Posterior vena cava (tissue), 2 donors: Measurements from ENCODE around the gene KLK5. TPM values are rescaled to one million over a fixed set of nuclear protein-coding genes. Genes with fewer than 3 reads are reported as not detected.

Experiments
- DNase-seq: peaks from one replicate; pipeline ENCODE4 v3.0.0-alpha.2; 2020; ENCODE audit warnings: low spot score
- intact Hi-C, 2 donors: fragments of 100-400 bp; cut with DNase I; formaldehyde crosslinking; loops; one replicate each; pipeline versions ENCODE4 v1.14.1 to v1.14.2; 2022 to 2023
- total RNA-seq, 2 donors: library from RNA; stranded (reverse); fragmentation: NEBNext Ultra II Directional; extraction: Animal tissue kit (Norgen Biotek cat#: 25700); gene quantifications; one replicate each; pipeline ENCODE4 v1.2.1, GENCODE V29; 2021
- donor health status: DM: yes; HTN: yes; CAD: no.
- donor health status: DM: yes; HTN: yes; CAD: no.

Gene KLK5
- total RNA-seq, 2 donors from 2014 or later, result not detected

DNA sequence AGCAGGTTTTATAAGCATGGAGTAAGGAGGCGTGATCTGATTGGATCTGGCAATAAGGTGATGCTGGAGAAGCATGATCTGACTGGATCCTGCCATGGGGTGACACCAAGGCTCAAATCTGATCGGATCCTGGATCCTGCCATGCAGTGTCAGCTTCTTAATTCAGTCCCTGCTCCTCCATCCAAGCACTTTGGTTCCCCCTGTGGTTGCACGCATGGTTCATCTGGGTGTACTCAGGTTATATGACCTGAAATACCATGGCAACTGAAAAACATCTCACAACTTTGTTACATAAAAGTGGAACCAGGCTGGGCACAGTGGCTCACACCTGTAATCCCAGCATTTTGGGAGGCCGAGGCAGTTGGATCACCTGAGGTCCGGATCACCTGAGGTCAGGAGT lies 24.0 kb downstream of the KLK5 start:
- DNase-seq, result no peak

DNA sequence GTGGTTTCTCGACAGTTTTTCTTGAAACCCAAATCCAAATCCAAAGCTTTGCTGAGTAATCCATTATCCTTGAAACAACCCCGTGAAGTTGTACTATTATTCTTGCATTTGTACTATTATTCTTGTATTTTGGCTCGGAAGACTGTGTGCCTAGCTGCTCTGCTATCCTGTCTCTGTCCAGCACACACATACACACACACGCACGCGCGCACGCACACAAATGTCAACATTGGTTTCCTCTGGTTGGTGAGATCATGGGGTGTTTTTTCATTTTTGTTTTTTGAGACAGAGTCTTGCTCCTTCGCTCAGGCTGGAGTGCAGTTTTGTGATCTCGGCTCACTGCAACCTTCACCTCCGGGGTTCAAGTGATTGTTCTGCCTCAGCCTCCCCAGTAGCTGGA lies 26.7 kb downstream of the KLK5 start:
- no peak for DNase-seq
- intact Hi-C loops, result no loop called here

More for the DNA sequence above, 24.0 kb downstream of the KLK5 start:
- intact Hi-C loops, result no loop called here

DNA sequence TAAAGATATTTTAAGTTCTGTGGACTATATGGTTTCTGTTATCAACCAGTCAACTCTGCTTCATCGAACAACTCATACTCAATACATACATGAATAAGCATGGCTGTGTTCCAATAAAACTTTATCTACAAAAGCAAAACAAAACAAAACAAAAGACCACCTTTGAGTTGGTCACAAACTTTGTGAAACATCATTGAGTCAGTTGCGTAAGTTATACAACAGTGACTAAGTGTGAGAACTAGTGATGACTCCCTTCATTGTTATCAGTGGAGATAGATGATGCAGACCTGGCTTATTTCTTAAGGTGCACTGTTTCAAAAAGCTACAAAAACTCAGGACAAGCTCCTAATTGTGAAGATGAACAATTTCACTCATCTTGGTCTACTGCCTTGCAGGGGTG lies 27.1 kb downstream of the KLK5 start:
- DNase-seq, result no peak
- intact Hi-C loops, result no loop called here

DNA sequence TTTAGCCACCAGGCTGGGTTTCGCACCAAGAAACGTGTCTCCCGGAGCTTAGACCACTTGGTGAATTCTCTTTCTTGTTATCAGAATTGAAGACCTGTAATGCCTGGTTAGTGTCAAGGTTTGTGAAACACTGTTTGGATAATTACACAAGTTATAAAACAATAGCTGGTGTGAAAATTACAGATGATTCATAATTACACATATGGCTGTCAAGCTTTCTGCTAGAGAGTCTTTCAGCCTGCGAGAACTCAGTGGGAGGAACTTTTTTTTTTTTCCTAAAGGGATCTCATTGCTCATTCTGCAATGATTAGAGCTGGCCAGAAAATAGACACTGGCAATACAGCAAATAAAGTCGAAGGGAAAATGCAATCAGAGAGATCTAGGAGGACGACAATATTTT lies 28.3 kb downstream of the KLK5 start:
- intact Hi-C loops, result no loop called here
- DNase-seq, result no peak

DNA sequence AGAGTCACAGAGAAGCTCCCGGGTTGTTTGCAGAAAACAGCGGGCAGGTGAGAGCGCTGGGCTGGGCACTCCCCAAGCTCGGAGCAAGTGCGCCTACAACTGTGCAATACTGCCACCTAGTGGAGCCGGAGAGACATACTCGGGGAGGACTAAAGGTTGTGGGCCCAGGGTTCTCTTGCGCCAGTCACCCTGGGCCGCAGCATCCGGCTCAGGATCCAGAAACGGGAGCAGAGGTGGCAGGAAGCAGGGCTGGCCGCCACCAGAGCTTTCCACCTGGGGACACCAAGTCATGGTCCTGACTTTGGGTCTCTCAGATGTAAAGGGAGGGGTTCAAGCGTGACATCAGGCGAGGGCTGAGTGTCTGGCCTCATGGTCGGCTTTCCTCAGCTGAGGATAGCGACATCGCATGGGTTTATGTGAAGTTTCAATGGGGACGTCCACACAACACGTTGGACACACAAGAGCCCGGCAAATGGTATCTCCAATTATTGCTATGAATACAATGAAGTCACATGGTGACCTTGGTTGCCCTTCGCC lies 30.5 kb downstream of the KLK5 start:
- intact Hi-C loops, result no loop called here
- DNase-seq, result peak; percentile 82

DNA sequence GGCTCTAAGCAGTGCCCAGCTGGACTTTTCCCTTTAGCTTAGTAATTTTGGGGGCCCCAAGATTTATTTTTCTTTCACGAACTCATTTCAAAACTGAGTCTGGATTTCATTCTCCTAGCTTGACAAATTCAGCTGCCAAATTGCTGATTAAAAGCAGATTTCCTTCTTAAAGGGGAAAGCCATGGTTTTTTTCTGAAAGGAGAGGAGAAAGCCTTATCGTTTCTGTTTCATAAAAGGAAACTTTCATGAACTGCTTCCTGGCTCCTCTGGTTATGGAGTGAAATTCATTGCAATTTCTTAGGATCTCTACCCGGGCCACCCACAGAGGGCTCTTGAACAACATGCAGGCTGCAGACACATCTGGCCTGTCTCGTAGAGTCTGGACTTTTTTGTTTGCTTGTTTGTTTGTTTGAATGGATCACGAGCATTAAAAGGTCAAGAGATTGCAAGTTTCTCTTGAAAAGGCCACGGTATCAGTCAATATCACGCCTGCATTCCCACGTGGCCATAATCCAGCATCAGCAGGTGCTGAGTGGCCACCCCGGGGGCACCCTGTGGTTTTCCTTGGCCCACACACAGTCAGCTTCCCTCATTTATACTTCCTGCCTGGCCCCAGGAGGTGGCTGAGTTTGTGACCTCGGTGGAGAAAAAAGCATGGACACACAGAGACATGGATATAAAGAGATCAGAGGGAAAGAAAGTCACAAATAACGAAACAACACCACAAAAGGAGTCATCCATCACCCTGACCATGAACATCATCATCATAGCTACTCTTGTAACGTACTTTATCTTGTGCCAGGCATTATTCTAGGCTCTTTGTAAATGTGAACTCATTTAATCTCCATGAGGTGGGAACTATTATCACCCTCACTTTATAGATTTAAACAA lies 31.2 kb downstream of the KLK5 start:
- intact Hi-C loops, result no loop called here
- no peak for DNase-seq

DNA sequence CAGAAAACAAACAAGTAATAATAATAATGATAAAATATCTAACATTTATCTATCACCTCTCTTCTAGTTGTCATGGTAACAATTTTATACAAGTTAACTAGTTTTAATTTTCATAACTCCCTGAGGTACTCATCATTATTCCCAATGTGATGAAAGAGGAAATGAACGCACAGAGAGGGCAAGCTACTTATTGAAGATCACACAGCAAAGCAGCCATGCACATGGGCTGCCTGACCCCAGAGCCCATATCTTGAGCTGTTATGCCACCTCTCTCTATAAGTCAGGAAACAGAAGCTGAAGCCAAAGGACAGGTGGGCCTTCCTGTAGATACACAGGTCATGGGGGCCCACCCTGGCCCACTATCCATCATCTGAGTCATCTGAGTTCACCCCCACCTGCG lies 36.8 kb downstream of the KLK5 start:
- no peak for DNase-seq
- intact Hi-C loops, result no loop called here

DNA sequence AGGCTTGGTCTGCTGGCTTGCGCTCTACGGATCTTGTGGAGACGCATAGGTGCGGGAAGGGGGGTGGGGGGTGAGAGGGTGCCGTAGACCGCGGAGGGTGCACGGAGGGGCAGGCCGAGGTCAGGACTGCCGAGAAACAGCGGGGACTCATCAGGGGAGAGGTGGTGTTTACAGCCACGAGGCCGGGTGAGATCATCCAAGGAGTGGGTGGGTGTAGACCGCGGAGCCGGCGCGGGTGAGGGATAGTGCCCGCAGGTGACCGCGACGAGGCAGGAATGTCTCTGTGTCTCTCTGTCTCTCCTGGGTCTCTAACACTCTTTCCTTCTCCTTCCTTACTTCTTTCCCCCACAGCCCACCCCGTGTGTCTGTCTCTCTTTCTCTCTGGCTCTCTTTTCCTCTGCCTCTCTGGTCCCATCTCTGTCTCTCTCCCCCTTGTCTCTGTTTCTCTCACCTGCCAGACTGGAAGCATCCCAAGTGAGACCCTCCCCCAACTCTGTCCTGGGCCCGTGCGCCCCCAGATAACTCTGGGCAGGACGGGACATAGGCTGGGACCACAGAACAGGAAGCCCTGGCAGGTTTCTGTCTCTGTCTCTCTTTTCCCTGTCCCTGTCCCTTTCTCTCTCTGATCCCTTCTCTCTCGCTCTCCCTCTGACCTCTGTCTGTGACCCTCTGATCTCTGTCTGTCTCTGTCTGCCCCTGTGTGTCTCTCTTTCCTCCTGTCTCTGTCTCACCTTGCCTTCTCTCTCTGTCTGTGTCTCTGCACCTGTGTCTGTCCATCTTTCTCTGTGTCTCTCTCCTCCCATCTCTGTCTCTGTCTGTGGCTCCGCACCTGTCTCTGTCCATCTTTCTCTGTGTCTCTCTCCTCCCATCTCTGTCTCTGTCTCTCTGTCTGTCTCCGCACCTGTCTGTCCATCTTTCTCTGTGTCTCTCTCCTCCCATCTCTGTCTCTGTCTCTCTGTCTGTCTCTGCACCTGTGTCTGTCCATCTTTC lies 39.8 kb downstream of the KLK5 start:
- no peak for DNase-seq
- intact Hi-C loops, result no loop called here

DNA sequence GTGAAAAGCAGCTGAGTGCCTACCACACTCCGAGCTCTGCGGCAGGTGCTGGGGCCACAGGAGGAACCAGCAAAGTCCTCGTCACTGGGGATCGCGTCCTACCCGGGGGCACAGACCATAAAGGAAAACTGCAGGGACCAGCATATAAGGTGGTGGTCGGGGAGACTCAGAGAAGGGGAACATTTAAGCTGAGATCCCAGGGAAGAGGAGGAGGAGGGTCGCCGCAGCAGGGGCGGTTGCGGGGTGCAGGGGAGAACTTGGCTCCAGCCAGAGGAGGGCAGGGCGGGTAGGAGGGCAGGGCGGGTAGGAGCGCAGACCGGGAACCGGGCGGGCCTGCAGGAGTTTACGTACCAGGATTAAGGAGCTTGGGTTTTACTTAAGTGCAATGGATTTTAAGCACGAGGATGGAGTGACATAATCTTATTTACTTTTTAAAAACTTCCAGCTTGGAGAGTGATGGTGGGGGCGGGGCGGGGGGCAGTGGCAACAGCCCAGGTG lies 40.7 kb downstream of the KLK5 start:
- DNase-seq, result no peak
- intact Hi-C loops, result no loop called here

DNA sequence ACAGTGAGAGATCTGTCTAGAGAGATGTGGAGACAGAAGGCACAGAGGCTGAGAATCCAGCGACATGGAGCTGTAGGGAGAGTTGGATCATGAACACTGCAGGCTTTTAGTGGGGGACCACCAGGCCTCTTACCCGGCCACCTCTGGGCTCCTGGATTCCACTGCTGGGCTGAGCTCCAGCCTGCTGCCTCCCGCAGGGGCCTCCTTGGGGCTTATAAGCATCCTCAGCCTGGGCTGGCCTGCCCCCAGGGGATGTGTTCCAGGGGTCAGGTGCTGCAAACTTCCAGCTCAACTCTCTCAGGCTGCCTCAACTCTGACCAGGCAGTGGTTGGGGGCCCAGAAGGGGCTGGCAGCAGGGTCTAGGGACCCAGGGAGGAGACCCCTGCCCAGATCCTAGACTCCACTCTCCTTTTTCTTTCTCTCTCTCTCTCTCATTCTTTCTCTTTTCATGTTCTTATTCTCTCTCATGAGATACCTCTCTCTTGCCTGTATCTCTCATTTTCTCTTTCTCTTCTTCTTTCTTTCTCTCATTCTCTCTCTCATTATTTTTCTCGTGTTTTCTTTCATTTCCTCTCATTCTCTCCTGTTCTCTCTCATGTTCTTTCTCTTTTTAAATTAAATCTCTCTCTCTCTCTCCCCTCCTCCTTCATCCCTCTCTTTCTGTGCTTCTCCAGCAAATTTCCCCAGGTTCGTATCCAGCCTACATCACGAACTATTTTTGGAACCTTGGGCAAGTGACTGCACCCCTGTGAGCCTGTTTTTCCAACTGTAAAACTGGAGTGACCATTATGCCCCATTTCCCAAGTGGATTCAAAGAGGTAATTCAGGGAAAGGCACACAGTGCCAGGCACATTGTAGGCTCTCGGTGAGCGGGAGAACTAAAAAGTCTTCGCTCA lies 41.4 kb downstream of the KLK5 start, which contains the start of gene KLK4:
Gene KLK4, minus strand, starts transcription at position 190 of the 896 bp plus-strand sequence. CDS start 657 bp downstream, outside the sequence.
- intact Hi-C loops, result no loop called here
- DNase-seq, result no peak

DNA sequence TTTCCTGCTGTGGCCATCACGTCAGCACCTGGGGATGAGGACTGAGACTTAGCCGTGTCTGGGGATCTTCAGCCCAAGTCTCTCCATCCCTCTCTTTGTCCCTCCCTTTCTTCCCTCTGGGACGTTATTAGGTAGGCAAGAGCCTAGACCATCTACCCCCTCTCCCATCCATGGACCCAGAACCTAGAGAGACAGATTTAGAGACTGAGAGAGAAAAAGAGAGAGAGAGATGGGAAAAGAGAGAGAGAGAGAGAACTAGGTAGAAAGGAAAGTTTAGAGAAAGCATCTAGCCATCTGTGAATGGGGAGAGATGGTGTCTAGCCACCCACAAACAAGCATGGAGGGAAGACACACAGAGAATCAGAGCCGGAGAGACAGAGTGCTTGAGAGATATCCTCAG lies 42.1 kb downstream of the KLK5 start:
- no peak for DNase-seq
- intact Hi-C loops, result no loop called here

DNA sequence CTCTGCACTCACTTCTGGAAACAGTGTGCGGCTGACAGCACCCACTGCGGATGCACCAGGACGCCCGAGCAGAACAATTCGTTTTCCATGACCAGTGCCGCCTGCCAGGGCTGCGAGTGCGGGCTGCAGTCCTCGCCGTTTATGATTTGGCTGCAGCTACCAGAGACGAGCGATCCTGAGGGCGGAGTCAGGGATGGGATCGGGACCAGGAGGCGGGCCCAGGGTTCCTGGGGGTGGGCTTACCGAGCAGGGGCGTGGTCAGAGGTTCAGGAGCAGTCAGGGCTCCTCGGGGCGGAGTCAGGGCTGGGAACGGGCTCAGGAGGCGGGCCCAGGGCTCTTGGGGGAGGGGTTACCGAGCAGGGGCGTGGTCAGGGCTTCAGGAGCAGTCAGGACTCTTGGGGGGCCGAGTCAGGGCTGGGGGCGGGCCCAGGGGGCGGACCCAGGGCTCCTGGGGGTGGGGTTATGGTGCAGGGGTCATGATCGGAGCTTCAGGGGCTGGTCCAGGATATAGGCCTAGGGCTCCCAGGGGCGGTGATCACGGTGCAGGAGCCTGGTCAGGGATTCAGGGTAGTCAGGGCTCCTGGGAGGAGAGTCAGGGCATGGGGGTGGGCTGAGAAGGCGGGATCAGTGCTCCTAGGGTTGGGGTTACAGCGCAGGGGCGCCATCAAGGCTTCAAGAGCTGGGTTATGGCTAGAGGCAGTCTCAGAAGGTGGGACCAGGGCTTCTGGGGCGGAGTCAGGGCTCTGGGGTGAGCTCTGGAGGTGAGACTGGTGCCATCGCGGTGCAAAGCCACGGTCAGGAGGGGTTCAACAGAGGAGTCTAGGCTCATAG lies 43.4 kb downstream of the KLK5 start:
- intact Hi-C loops, result no loop called here
- DNase-seq, result no peak

DNA sequence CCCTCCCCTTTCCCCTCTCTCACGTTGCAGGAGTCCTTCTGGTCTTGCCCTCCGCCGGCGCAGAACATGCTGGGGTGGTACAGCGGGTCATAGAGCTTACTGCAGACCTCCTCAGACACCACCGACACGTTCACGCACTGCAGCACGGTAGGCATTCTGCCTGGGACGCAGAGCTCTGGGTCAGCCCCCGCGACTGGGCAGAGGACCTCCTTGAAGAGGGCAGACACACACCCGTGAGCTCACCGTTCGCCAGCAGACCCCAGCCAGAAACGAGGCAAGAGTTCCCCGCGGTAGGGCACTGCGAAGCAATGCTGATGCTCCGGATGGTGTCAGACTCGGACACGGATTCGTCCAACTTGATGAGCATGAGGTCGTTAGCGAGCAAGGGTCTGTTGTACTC lies 44.5 kb downstream of the KLK5 start:
- DNase-seq, result no peak
- intact Hi-C loops, result no loop called here

DNA sequence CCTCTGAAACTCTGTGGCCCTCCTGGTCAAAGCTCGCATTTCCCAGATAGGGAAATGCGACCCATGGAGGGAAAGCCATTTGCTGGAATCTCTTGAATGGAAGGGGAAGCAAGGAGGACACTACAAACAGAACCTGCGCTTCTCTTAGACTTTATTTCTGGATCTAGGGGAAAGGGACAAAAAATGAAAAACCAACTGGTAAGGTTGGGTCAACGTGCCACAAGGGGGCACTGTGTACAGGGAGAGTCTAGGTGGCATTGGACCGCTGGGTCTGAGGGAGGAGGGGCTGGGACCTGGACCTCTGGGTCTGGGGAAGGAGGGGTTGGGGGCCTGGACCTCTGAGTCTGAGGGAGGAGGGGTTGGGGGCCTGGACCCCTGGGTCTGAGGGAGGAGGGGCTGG lies 46.6 kb downstream of the KLK5 start:
- intact Hi-C loops, result no loop called here

DNA sequence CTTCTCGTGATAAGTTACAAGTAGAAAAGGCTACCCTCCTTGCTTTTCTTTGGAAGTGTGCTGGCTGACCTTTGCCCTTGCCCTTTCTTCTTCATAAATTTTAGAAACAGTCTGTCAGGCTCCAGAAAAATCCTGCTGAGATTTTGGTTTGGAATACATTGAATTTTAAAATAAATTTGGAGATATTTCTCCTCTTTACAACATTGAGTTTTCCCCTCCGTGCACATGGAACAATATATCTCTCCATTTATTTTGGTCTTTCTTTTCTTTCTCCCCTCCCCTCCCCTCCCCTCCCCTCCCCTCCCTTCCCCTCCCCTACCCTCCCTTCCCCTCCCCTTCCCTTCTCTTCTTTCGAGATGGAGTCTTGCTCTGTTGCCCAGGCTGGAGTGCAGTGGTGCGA lies 50.2 kb downstream of the KLK5 start:
- intact Hi-C loops, result no loop called here
- no peak for DNase-seq

More for the DNA sequence above, 46.6 kb downstream of the KLK5 start:
- no peak for DNase-seq

DNA sequence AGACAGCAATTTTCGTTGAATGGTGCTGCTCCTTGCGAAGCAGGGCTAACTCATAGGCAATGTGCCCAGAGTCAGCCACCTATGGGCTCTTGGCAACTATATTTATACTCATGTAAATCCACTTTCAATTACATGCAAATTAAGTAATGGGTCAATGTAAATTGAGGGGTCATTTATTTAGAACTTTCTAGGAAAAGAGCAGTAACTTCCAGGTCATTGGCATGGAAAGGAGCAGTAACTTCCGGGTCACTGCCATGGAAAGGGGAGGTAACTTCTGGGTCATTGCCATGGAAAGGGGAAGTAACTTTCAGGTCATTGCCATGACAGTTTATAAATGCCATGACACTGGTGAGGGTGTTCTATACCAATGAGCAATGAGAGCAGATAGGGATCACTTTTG lies 53.3 kb downstream of the KLK5 start:
- DNase-seq, result no peak
- intact Hi-C loops, result no loop called here

DNA sequence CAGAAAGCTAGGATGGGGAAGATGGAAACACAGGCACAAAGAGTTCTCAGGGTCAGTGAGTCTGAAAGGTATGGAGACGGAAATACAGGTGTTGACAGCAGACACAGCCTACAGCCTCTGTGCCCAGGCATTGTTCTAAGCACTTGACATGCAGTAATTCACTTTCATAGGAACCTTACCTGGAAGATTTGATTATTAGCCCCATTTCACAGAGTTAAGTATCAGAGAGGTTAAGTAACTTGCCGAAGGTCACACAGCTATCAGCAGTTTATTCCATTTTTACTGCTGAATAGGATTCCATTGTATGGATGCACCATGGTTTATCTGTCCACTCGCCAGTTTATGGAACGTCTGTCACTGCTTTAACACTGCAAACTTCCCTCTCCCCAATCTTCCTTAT lies 54.8 kb downstream of the KLK5 start:
- intact Hi-C loops, result no loop called here

DNA sequence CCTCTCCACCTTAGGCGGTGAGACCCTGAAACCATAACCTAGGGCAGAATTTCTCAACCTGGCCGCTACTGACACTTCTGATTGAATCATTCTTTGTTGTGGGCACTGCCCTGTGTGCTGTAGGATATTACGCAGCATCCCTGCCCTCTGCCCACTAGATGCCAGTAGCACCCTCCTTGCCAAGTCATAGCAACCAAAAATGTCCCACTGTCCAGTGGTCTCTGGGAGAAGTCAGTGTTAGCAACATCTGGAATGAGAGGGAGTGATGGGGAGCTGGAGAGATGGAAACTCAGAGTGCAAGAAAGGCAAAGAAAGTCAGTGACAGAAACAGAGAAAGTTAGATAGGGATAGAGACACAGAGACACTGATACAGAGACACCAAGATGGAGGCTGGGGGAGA lies 55.2 kb downstream of the KLK5 start:
- intact Hi-C loops, result no loop called here
- DNase-seq, result no peak

More for the DNA sequence above, 54.8 kb downstream of the KLK5 start:
- DNase-seq, result no peak
